GM12878 (cell line): ENCODE data around the gene GGCX.

Experiments
- BCL11A ChIP-seq: IDR thresholded peaks from 2 replicates; pipeline ENCODE4 v1.6.1; 2011; ENCODE audit warnings: low read depth, low read length
- CUX1 ChIP-seq: IDR thresholded peaks from 2 replicates; pipeline ENCODE4 v1.6.1; 2012; ENCODE audit warnings: improper control_type of control experiment, low read depth, low read length; ENCODE audit not compliant: insufficient replicate concordance
- MYC ChIP-seq: IDR thresholded peaks from 2 replicates; pipeline ENCODE4 v1.6.1; 2011; ENCODE audit warnings: mild to moderate bottlenecking, low read length, moderate library complexity, inconsistent platforms; ENCODE audit not compliant: insufficient read depth, insufficient replicate concordance, insufficient read length, severe bottlenecking
- POLR2A ChIP-seq: IDR thresholded peaks from 2 replicates; pipeline ENCODE4 v1.6.1; 2011; ENCODE audit warnings: low read depth, mild to moderate bottlenecking, low read length
- POLR2AphosphoS5 ChIP-seq: IDR thresholded peaks from 2 replicates; pipeline ENCODE4 v1.6.1; 2011; ENCODE audit warnings: mild to moderate bottlenecking, low read length, inconsistent platforms
- ZBTB11 ChIP-seq: fragments of 450-650 bp; formaldehyde crosslinking; IDR thresholded peaks from 2 replicates; pipeline ENCODE4 v1.5.0; 2022; ENCODE audit warnings: mild to moderate bottlenecking, missing genetic modification characterization

GRCh38 chr2:85605406-85606115 lies 44.3 kb upstream of the GGCX start:
- TF ChIP-seq ZBTB11 (CRISPR knock-in tag) = no peak
- TF ChIP-seq MYC = no peak
- no peak for TF ChIP-seq POLR2AphosphoS5
- TF ChIP-seq CUX1 = no peak
- no peak for TF ChIP-seq POLR2A
- TF ChIP-seq BCL11A = no peak
